HG03097 (cell line): ENCODE data around the gene MGP.

Experiments
- ATAC-seq: cut with Tn5 transposase; IDR thresholded peaks from one replicate; pipeline ENCODE4 v1.9.1; 2021; ENCODE audit not compliant: unreplicated experiment, low FRiP score

MGP gene

DNA sequence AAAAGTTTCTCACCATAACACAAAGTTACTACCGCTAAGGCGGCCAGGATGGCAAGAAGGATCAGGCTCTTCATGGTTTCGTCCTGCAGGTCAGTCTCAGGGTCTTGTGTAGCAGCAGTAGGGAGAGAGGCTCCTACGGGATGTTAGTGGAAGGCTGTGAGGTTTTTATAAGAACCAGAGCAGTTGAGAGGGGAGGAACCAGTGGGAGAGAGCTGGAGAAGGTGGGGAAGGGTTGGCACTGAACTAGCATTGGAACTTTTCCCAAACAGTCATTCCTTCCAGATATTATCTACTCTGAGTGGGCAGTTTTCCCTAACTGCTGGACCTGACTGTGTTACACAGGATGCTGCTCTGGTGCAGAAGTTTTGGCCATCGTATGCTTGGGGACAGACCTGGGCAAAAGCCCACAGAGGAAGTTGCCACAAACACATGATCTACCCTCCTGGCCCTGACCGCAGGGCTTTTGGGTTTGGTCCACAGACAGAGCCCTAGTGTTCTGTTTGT lies at the start of gene MGP:
TSS of gene MGP (minus strand) at position 137 of the 504 bp plus-strand sequence. CDS start at position 74, 63 bp downstream.
- ATAC-seq: no peak

DNA sequence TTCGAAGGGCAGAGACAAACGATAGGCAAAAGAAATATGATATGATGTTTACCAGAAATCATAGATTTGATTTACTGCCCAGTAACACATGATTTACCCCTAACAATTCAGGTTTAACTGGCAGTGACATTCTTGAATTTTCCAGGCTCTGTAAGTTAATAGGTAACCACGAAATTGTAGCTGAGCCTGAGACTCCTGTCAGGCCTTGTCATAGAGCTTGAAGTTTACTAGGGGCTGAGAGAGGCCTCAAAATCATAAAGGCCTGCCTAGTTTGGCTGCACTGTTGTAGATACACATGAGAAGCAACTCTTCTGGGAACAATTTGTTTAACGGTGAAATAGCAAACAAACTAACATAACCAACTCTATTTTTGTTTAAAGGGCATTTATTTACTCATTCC lies 49.4 kb upstream of the MGP start:
- no peak for ATAC-seq

- no peak for ATAC-seq
Measured at GRCh38 chr12:14934511-14934910, 48.9 kb upstream of the MGP start.

DNA sequence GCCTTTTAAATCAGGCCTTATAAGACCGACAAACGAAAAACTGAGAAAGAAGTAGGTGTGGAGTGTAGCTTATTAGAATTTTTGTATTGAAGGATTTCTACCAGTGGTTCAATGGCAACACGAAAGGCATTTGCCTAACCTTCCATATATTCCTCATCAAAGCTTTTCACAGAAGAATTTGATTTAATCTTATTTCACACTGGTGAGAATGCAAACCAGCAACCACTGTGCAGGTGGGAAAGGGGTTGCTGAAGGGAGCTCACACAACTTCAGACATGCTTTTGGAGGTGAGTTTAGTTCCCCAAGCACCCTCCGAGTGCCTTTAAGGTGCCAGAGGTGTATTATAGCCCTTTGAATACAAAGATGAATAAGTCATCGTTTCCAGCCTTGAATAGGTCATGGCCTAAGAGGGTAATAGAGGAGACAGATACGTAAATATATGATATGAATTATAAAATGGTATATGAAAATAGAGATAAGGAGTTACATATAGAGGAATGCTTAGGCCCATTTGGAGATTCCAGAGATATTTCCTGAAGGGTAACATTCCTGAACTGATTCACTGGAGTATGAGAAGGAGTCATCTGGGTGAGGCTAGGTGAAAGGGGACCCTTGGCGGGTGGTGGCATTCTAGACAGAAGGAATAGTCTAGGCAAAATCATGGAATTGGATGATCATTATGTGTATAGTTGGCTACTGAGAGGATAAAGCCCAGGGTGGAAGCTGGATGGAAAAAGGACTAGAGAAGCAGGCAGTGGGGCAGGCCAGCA lies 46.3 kb upstream of the MGP start:
- ATAC-seq: no peak

DNA sequence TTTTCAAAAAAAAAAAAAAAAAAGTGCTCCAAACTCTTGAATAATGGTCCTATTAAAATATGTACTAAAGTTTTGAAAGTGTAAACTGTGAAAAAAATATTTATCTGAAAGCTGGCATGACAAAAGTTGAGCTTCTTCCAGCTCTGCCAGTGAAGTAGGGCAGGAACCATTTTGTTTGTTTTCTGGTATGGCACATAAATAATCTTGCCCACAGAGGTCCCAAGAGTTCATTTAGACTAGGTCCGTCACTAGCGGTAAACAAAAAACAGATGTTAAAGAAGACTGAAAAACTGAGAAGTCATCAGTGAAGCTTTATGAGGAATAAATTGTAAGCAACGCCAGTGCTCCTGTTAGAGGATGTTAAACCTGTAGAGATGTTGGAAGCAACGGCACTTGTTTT lies 45.7 kb upstream of the MGP start:
- no peak for ATAC-seq

GRCh38 chr12:14930299-14930698 lies 44.6 kb upstream of the MGP start:
- ATAC-seq: no peak

DNA sequence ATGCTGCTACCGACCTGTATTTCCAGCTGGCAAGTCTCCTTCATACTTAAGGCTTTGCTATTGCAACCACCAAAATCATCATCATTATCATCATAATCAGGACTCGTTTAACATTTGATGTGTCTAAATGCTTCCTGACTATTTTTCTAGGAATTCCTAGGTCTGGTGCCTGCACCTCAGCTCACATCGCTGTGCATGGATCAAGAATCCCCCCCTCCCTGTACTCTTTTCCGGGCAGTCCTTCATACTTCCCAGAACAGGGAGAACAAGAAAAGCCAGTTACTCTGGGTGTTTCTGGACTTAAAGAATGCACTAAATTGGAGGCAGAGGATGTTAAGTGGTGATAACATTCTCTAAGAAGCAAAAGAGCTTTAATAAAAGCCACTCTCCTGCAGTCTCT lies 43.3 kb upstream of the MGP start:
- no peak for ATAC-seq

GRCh38 chr12:14927267-14927666 lies 41.6 kb upstream of the MGP start:
- no peak for ATAC-seq

- no peak for ATAC-seq
Measured at GRCh38 chr12:14924541-14924940, 38.9 kb upstream of the MGP start.

- ATAC-seq: no peak
Measured at GRCh38 chr12:14923944-14924343, 38.3 kb upstream of the MGP start.

GRCh38 chr12:14921218-14921617 lies 35.6 kb upstream of the MGP start:
- no peak for ATAC-seq

GRCh38 chr12:14920475-14921126 lies 34.9 kb upstream of the MGP start:
- no peak for ATAC-seq

- ATAC-seq: no peak
Measured at GRCh38 chr12:14919455-14919854, 33.8 kb upstream of the MGP start.

DNA sequence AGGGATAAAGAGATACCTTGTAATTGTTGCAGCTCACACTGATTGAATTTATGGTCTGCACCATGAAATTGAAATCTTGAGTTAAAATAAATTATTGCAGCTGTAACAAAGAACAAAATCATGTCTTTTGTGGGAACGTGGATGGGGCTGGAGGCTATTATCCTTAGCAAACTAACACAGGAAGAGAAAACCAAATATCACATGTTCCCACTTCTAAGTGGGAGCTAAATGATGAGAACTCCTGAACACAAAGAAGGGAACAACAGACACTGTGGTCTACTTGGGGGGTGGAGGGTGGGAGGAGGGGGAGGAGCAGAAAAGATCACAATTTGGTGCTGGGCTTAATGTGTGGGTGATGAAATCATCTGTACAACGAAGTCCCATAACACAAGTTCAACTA lies 30.1 kb upstream of the MGP start:
- no peak for ATAC-seq

GRCh38 chr12:14913381-14913781 lies 27.7 kb upstream of the MGP start:
- ATAC-seq: no peak

GRCh38 chr12:14911131-14911530 lies 25.5 kb upstream of the MGP start:
- no peak for ATAC-seq

DNA sequence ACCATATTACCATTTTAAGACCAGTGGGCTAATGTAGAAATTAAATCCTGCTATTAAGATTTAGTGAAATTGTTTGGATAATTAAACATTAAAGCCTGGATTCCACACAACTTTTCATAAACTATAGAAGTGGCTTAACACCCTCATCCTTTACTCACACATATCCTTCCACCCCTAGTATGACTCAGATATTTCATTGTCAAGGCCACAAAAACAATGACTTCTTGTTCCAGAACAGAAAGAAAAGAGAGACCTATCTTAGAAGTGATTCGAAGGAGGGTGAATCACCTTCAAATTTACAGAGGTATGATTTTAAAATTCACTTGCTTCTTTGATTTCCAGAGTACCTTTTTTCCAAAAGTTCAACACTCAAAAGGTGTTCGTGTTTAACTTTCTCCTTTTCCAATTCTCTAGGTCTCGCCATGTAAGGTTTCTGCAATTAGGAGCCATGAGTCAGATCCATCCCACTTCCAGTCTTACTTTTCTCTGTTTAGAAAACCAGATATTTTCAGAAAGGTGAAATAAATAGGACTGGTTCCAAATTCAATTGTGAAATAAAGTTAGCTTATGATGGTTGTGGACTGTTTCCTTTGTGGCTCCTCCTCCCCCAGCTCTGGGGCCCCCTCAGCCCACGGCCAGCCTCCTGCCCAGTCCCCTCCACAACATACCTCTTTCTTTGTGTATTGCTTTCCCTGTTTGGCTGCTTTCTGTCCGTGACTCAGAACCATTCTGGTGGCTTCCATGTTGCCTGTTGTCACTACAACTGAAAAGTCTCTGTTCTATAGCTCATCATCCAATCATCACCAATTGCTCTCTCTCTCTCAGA lies 24.6 kb upstream of the MGP start:
- ATAC-seq: no peak

GRCh38 chr12:14907953-14908352 lies 22.3 kb upstream of the MGP start:
- no peak for ATAC-seq

GRCh38 chr12:14906114-14906513 lies 20.5 kb upstream of the MGP start:
- ATAC-seq: no peak

- no peak for ATAC-seq
Measured at GRCh38 chr12:14905269-14906004, 19.8 kb upstream of the MGP start.

GRCh38 chr12:14904854-14905253 lies 19.2 kb upstream of the MGP start:
- ATAC-seq: no peak
